H1 (cell line): ENCODE data around the gene MAN1C1. TPM values are rescaled to one million over a fixed set of nuclear protein-coding genes. Genes with fewer than 3 reads are reported as not detected.
A peak's percentile ranks its signal among the peaks of the same experiment; 100 is the strongest.

ENCODE experiments used
- CTCF ChIA-PET: fragments of 300-600 bp; sonication (Branson Sonifier 250); formaldehyde crosslinking; loops from one replicate; lab custom pipeline; 2021; ENCODE audit not compliant: partially characterized antibody; lab: Charles Lee
- POLR2A ChIA-PET: fragments of 300-600 bp; sonication (Branson Sonifier 250); formaldehyde crosslinking; loops from one replicate; lab custom pipeline; 2021; ENCODE audit warnings: inconsistent platforms; ENCODE audit not compliant: partially characterized antibody; lab: Charles Lee
- DNase-seq, 2 experiments: peaks; one replicate each; pipeline versions ENCODE4 v3.0.0 to v3.0.0-alpha.2; 2010 to 2022; ENCODE audit warnings: low spot score in 2 of 2, low read depth in 1 of 2, mixed read lengths in 1 of 2
- FAIRE-seq: peaks from 2 replicates; lab custom pipeline; 2011; peaks lifted over from hg19 to GRCh38; lab: Jason Lieb, UNC
- H2AFZ ChIP-seq: 2 replicates; pipeline ENCODE4 v1.8.1; 2012; ENCODE audit warnings: low read length, inconsistent platforms
- H2AK5ac ChIP-seq: 2 replicates; pipeline ENCODE4 v1.6.1; 2013; ENCODE audit warnings: low read depth, low read length
- H2BK120ac ChIP-seq: replicated peaks from 2 replicates; pipeline ENCODE3; 2013; ENCODE audit warnings: low read depth, low read length, inconsistent platforms
- H2BK12ac ChIP-seq: 2 replicates; pipeline ENCODE4 v1.6.1; 2013; ENCODE audit warnings: low read depth, low read length
- H2BK15ac ChIP-seq: 2 replicates; pipeline ENCODE4 v1.6.1; 2013; ENCODE audit warnings: low read length
- H2BK20ac ChIP-seq: 2 replicates; pipeline ENCODE4 v1.6.1; 2013; ENCODE audit warnings: low read length
- H2BK5ac ChIP-seq: 2 replicates; pipeline ENCODE4 v1.6.1; 2013; ENCODE audit warnings: low read depth, low read length
- H3K14ac ChIP-seq: 2 replicates; pipeline ENCODE4 v1.6.1; 2013; ENCODE audit warnings: inconsistent platforms; ENCODE audit not compliant: insufficient read length
- H3K18ac ChIP-seq: 2 replicates; pipeline ENCODE4 v1.6.1; 2013; ENCODE audit warnings: low read length; ENCODE audit errors: extremely low read depth
- H3K23ac ChIP-seq: 2 replicates; pipeline ENCODE4 v1.6.1; 2013; ENCODE audit warnings: inconsistent platforms; ENCODE audit not compliant: insufficient read length
- H3K23me2 ChIP-seq: 2 replicates; pipeline ENCODE4 v1.6.1; 2013; ENCODE audit warnings: low read depth, low read length
- H3K27ac ChIP-seq: 2 replicates; pipeline ENCODE4 v1.6.1; 2011; ENCODE audit warnings: low read depth, low read length, inconsistent platforms
- H3K27me3 ChIP-seq, 4 experiments: replicated peaks in 1 of 4; 1 replicate in 1 of 4; 2 replicates in 3 of 4; pipeline versions ENCODE4 v1.6.1 to v1.8.1; 2011 to 2013; ENCODE audit warnings: low read length in 3 of 4, mild to moderate bottlenecking in 3 of 4, inconsistent platforms in 2 of 4, mixed read lengths in 2 of 4, moderate library complexity in 1 of 4; ENCODE audit not compliant: control insufficient read depth in 3 of 4, insufficient read depth in 3 of 4; ENCODE audit errors: extremely low read depth in 1 of 4
- H3K36me3 ChIP-seq, 4 experiments: 2 replicates each; pipeline versions ENCODE4 v1.6.1 to v1.8.1; 2011 to 2013; ENCODE audit warnings: mild to moderate bottlenecking in 4 of 4, low read length in 3 of 4, moderate library complexity in 2 of 4, control low read depth in 1 of 4, inconsistent platforms in 1 of 4; ENCODE audit not compliant: insufficient read depth in 4 of 4, control insufficient read depth in 2 of 4
- H3K4ac ChIP-seq: replicated peaks from 2 replicates; pipeline ENCODE3; 2013; ENCODE audit warnings: low read length, low read depth, mixed read lengths, inconsistent platforms; ENCODE audit not compliant: insufficient read length
- H3K4me1 ChIP-seq, 4 experiments: replicated peaks in 1 of 4; 1 replicate in 1 of 4; 2 replicates in 3 of 4; pipeline versions ENCODE4 v1.6.1 to v1.8.1; 2011 to 2013; ENCODE audit warnings: low read length in 3 of 4, inconsistent platforms in 2 of 4, mixed read lengths in 1 of 4; ENCODE audit not compliant: insufficient read depth in 4 of 4, control insufficient read depth in 3 of 4
- H3K4me2 ChIP-seq, 2 experiments: 2 replicates each; pipeline versions ENCODE4 v1.6.1 to v1.8.1; 2011 to 2013; ENCODE audit warnings: low read depth in 2 of 2, low read length in 2 of 2, control low read depth in 1 of 2, inconsistent platforms in 1 of 2, mild to moderate bottlenecking in 1 of 2; ENCODE audit not compliant: insufficient read depth in 1 of 2
- H3K4me3 ChIP-seq, 4 experiments: fragments of 200-600, 300-600 bp in 1 of 4; sonication (generic), shearing (Covaris generic), sonication (Bioruptor Twin) in 1 of 4; 2 replicates each; pipeline versions ENCODE4 v1.5.1 to v1.8.1; 2011 to 2016; ENCODE audit warnings: low read length in 4 of 4, low read depth in 3 of 4, control low read depth in 2 of 4, inconsistent platforms in 2 of 4, mild to moderate bottlenecking in 2 of 4, mixed read lengths in 1 of 4, moderate library complexity in 1 of 4; ENCODE audit not compliant: insufficient read depth in 2 of 4; ENCODE audit errors: extremely low read depth in 1 of 4
- H3K56ac ChIP-seq: replicated peaks from 2 replicates; pipeline ENCODE3; 2013; ENCODE audit warnings: low read depth, mild to moderate bottlenecking, mixed read lengths, low read length, inconsistent platforms; ENCODE audit not compliant: insufficient read length
- H3K79me1 ChIP-seq: 2 replicates; pipeline ENCODE4 v1.6.1; 2013; ENCODE audit warnings: low read depth, low read length, control low read depth
- H3K79me2 ChIP-seq, 2 experiments: 2 replicates each; pipeline versions ENCODE4 v1.6.1 to v1.8.1; 2012 to 2013; ENCODE audit warnings: low read length in 2 of 2, mild to moderate bottlenecking in 2 of 2, inconsistent platforms in 1 of 2; ENCODE audit not compliant: insufficient read depth in 2 of 2, control insufficient read depth in 1 of 2
- H3K9ac ChIP-seq, 4 experiments: replicated peaks in 1 of 4; 1 replicate in 1 of 4; 2 replicates in 3 of 4; pipeline versions ENCODE4 v1.6.1 to v1.8.1; 2011 to 2013; ENCODE audit warnings: low read depth in 3 of 4, low read length in 3 of 4, control low read depth in 2 of 4, mild to moderate bottlenecking in 2 of 4, moderate library complexity in 2 of 4, inconsistent platforms in 1 of 4; ENCODE audit errors: extremely low read depth in 1 of 4
- H3K9me3 ChIP-seq, 2 experiments: 2 replicates each; pipeline versions ENCODE4 v1.6.1 to v1.8.1; 2012 to 2013; ENCODE audit warnings: mild to moderate bottlenecking in 2 of 2, moderate library complexity in 2 of 2, control low read depth in 1 of 2, inconsistent platforms in 1 of 2, low read depth in 1 of 2, low read length in 1 of 2, mixed read lengths in 1 of 2; ENCODE audit not compliant: insufficient read depth in 2 of 2
- H4K20me1 ChIP-seq, 2 experiments: replicated peaks in 1 of 2; 2 replicates each; pipeline versions ENCODE3 to v1.8.1; 2011 to 2013; ENCODE audit warnings: inconsistent platforms in 2 of 2, low read length in 2 of 2, mild to moderate bottlenecking in 1 of 2; ENCODE audit not compliant: insufficient read depth in 2 of 2, control insufficient read depth in 1 of 2
- H4K5ac ChIP-seq: 2 replicates; pipeline ENCODE4 v1.6.1; 2013; ENCODE audit warnings: low read length, low read depth, mixed read lengths, inconsistent platforms; ENCODE audit not compliant: insufficient read length
- H4K8ac ChIP-seq: 2 replicates; pipeline ENCODE4 v1.8.0; 2013; ENCODE audit warnings: mild to moderate bottlenecking, moderate library complexity, low read length, inconsistent platforms; ENCODE audit not compliant: insufficient read depth; ENCODE audit errors: extremely low read depth
- H4K91ac ChIP-seq: replicated peaks from 2 replicates; pipeline ENCODE3; 2013; ENCODE audit warnings: low read length, mixed read lengths, inconsistent platforms; ENCODE audit not compliant: insufficient read length
- BRCA1 ChIP-seq: IDR thresholded peaks from 2 replicates; pipeline ENCODE4 v1.6.1; 2012; ENCODE audit warnings: low read depth, low read length, improper control_type of control experiment
- EGR1 ChIP-seq: IDR thresholded peaks from 2 replicates; pipeline ENCODE4 v1.6.1; 2011; ENCODE audit warnings: low read depth, low read length, borderline replicate concordance
- EZH2 ChIP-seq: fragments of 200-600 bp; sonication (generic); IDR thresholded peaks from 2 replicates; pipeline ENCODE4 v1.7.1; 2012; ENCODE audit warnings: low read depth, mild to moderate bottlenecking, moderate library complexity, low read length, inconsistent platforms; ENCODE audit not compliant: severe bottlenecking
- JUND ChIP-seq: IDR thresholded peaks from 2 replicates; pipeline ENCODE4 v1.6.1; 2011; ENCODE audit warnings: mild to moderate bottlenecking, improper control_type of control experiment, low read length
- KDM1A ChIP-seq: fragments of 200-600, 300-600 bp; sonication (generic); IDR thresholded peaks from 2 replicates; pipeline ENCODE4 v1.7.1; 2016; ENCODE audit warnings: mild to moderate bottlenecking, low read length, borderline replicate concordance
- NANOG ChIP-seq: IDR thresholded peaks from 2 replicates; pipeline ENCODE4 v1.6.1; 2011; ENCODE audit warnings: low read length, low read depth, mild to moderate bottlenecking, inconsistent platforms; ENCODE audit not compliant: insufficient read depth, poor library complexity, severe bottlenecking
- POLR2A ChIP-seq, 2 experiments: IDR thresholded peaks; 1 replicate in 1 of 2; 2 replicates in 1 of 2; pipeline ENCODE4 v1.6.1; 2011; ENCODE audit warnings: low read depth in 2 of 2, low read length in 2 of 2, mild to moderate bottlenecking in 2 of 2; ENCODE audit errors: control extremely low read depth in 1 of 2
- RBBP5 ChIP-seq: IDR thresholded peaks from 2 replicates; pipeline ENCODE4 v1.7.1; 2012; ENCODE audit warnings: low read depth, mild to moderate bottlenecking, inconsistent platforms, low read length, moderate library complexity, borderline replicate concordance
- RNF2 ChIP-seq: fragments of 200-900, 300-1000 bp; sonication (generic); IDR thresholded peaks from 2 replicates; pipeline ENCODE4 v1.7.1; 2016; ENCODE audit warnings: borderline replicate concordance, low read depth, mild to moderate bottlenecking, antibody characterized with exemption, low read length; ENCODE audit not compliant: poor library complexity, severe bottlenecking; ENCODE audit errors: missing control alignments
- SIRT6 ChIP-seq: IDR thresholded peaks from one replicate; pipeline ENCODE4 v1.7.1; 2012; ENCODE audit warnings: low read length, inconsistent platforms
- SIX5 ChIP-seq: IDR thresholded peaks from 2 replicates; pipeline ENCODE4 v1.6.1; 2011; ENCODE audit warnings: mild to moderate bottlenecking, low read depth, low read length
- YY1 ChIP-seq: IDR thresholded peaks from 2 replicates; pipeline ENCODE4 v1.6.1; 2011; ENCODE audit warnings: low read depth, mild to moderate bottlenecking, low read length
- WGBS, 2 experiments: shearing (Covaris generic) in 1 of 2; methylation state at CpG; one replicate each; pipeline versions ENCODE4 v1.1.6 to v1.1.7; 2013 to 2015; ENCODE audit warnings: low lambda C conversion rate in 2 of 2, mixed read lengths in 2 of 2, inconsistent platforms in 1 of 2, low coverage in 1 of 2, missing lambda C conversion rate in 1 of 2; ENCODE audit not compliant: insufficient replicate concordance in 2 of 2, insufficient coverage in 1 of 2, insufficient read length in 1 of 2; ENCODE audit errors: extremely low coverage in 1 of 2, missing lambda C conversion rate in 1 of 2; 5-methylcytosine and 5-hydroxymethylcytosine counted together
- polyA plus RNA-seq, 7 experiments: library from polyadenylated mRNA; depleted of rRNA in 3 of 7; stranded (reverse) in 5 of 7; unstranded in 2 of 7; fragments of >200 nt in 5 of 7; fragments of 200-250 nt in 2 of 7; gene quantifications; 1 replicate in 5 of 7; 2 replicates in 1 of 7; 4 replicates in 1 of 7; pipeline versions ENCODE4 v1.2.1 to v1.2.3, GENCODE V29; 2011 to 2013; ENCODE audit warnings: missing spikeins in 2 of 7, mixed read lengths in 2 of 7
- total RNA-seq: library from RNA; stranded (reverse); fragmentation: NEBNext Ultra II Directional; extraction: Animal tissue kit (Norgen Biotek cat#: 25700); gene quantifications from 2 replicates; pipeline ENCODE4 v1.2.1, GENCODE V29; 2021
- TF ChIP-seq, protein P1 (sequence below): IDR thresholded peaks from 2 replicates; pipeline ENCODE4 v1.6.1; 2011; ENCODE audit warnings: low read length, improper control_type of control experiment

The MAN1C1 gene
- total and polyA plus RNA-seq, 2 of the 8 experiments (the other 6 are each of a cell fraction or from before 2014, with no cell fraction given), result 7.8 to 15.2 TPM

DNA sequence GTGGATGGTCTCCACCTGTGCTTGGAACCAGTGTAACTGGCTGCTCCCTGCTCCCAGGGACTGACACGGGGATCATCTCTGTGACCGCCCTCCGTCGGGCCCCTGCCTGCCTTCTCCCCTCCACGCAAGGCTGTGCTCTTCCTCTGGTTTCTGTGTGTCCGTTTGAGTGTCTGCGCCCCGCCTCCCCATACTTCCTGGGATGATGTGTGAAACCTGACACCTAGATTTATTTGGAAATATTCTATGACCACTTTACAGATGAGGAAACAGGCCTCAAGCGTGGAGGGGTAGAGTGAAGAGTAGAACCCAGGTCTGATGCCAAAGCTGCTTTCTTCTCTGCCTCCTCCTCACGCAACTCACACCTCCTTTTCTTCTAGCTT lies 48.9 kb upstream of the MAN1C1 start:
- no peak for FAIRE-seq
- no peak overlapping the region for H3K23ac ChIP-seq
- H3K23me2 ChIP-seq, result no peaks in the 10 kb centered on the region
- H2BK20ac ChIP-seq, result no peak overlapping the region
- H2AFZ ChIP-seq, result no peak overlapping the region
- H2BK5ac ChIP-seq, result peak overlapping the region; percentile 26; the same call in 1 of the 2 replicates
- peak overlapping the region; percentile 95 for H2AK5ac ChIP-seq
- no peaks in the 10 kb centered on the region for H3K9me3 ChIP-seq
- no peaks in the 10 kb centered on the region for H3K79me2 ChIP-seq
- H3K56ac ChIP-seq, result no peak overlapping the region
- H3K9ac ChIP-seq, result no peak overlapping the region
- H3K4me2 ChIP-seq, result no peak overlapping the region
- H4K8ac ChIP-seq, result no peak overlapping the region
- no peak overlapping the region for H3K18ac ChIP-seq
- no peaks in the 10 kb centered on the region for H4K20me1 ChIP-seq
- H3K27me3 ChIP-seq, result no peaks in the 10 kb centered on the region
- WGBS, 2 experiments, result 87% methylated on average over 8 of the region's 10 CpGs; no CpG with 5 or more reads in 1 of the 2 experiments
- ChIA-PET CTCF (interaction anchor here (0.6 to 4.8 kb wide), 11 partner anchors 13 to 426 kb away, joined by 3 to 38 read pairs (median 5); no protein-coding TSS in a partner anchor), POLR2A (no interaction called here)
- H2BK12ac ChIP-seq, result peak overlapping the region; percentile 80; the same call in 1 of the 2 replicates
- peaks cover 0 to 32% (median 15%) of the 10 kb centered on the region in 4 experiments; a peak in 6 of 7 replicates for H3K4me1 ChIP-seq
- H2BK15ac ChIP-seq, result 0 out of 2 replicates have a peak overlapping the region, but pooled peaks have one; percentile 67
- no peak overlapping the region for H3K14ac ChIP-seq
- H3K36me3 ChIP-seq, result no peaks in the 10 kb centered on the region; a peak in 1 of 8 replicates
- no peak overlapping the region for H4K5ac ChIP-seq
- H4K91ac ChIP-seq, result no peak overlapping the region
- no peak overlapping the region for H3K4ac ChIP-seq
- H3K4me3 ChIP-seq, result no peak overlapping the region
- H3K79me1 ChIP-seq, result no peaks in the 10 kb centered on the region
- DNase-seq, result no peak
- H3K27ac ChIP-seq, result no peak overlapping the region
- H2BK120ac ChIP-seq, result no peak overlapping the region
- no peak for TF ChIP-seq SIRT6
- no peak for TF ChIP-seq EZH2
- TF ChIP-seq RNF2, result no peak
- TF ChIP-seq YY1, result no peak
- TF ChIP-seq, protein P1, sequence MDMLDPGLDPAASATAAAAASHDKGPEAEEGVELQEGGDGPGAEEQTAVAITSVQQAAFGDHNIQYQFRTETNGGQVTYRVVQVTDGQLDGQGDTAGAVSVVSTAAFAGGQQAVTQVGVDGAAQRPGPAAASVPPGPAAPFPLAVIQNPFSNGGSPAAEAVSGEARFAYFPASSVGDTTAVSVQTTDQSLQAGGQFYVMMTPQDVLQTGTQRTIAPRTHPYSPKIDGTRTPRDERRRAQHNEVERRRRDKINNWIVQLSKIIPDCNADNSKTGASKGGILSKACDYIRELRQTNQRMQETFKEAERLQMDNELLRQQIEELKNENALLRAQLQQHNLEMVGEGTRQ, result no peak
- TF ChIP-seq BRCA1, result no peak
- no peak for TF ChIP-seq NANOG
- TF ChIP-seq POLR2A (IDR thresholded peaks at IDR 0.05; ENCODE audit: control extremely low read depth in 1 of 2, low read depth in 2 of 2, low read length in 2 of 2), result no peak
- TF ChIP-seq SIX5, result no peak
- no peak for TF ChIP-seq JUND
- no peak for TF ChIP-seq EGR1
- no peak for TF ChIP-seq KDM1A
- no peak for TF ChIP-seq RBBP5
